HG03108 (cell line): ENCODE data around the gene PTGDS.

Experiments
- ATAC-seq: cut with Tn5 transposase; IDR thresholded peaks from one replicate; pipeline ENCODE4 v1.9.1; 2021; ENCODE audit warnings: moderate library complexity; ENCODE audit not compliant: unreplicated experiment

PTGDS gene

GRCh38 chr9:136977223-136977622 is at the start of gene PTGDS:
TSS of gene PTGDS (plus strand) at chr9:136977504. CDS start at chr9:136977579, 75 bp downstream.
- ATAC-seq, result no peak

GRCh38 chr9:136928591-136928990 is 48.7 kb upstream of the PTGDS start:
- no peak for ATAC-seq

- no peak for ATAC-seq
Measured at GRCh38 chr9:136930014-136930413, 47.3 kb upstream of the PTGDS start.

- ATAC-seq, result no peak
Measured at GRCh38 chr9:136931611-136932130, 45.6 kb upstream of the PTGDS start.

GRCh38 chr9:136934277-136934676 is 43.0 kb upstream of the PTGDS start:
- ATAC-seq, result no peak

- no peak for ATAC-seq
Measured at GRCh38 chr9:136935651-136936050, 41.7 kb upstream of the PTGDS start.

- ATAC-seq, result no peak
Measured at GRCh38 chr9:136936645-136937170, 40.6 kb upstream of the PTGDS start.

GRCh38 chr9:136937186-136938001 is 39.9 kb upstream of the PTGDS start:
- no peak for ATAC-seq

- ATAC-seq, result no peak
Measured at GRCh38 chr9:136939431-136939995, 37.8 kb upstream of the PTGDS start.

GRCh38 chr9:136939996-136940525 is 37.2 kb upstream of the PTGDS start:
- no peak for ATAC-seq

GRCh38 chr9:136940526-136941230 is 36.6 kb upstream of the PTGDS start:
- ATAC-seq, result no peak

- ATAC-seq, result no peak
Measured at GRCh38 chr9:136941231-136942111, 35.8 kb upstream of the PTGDS start.

- ATAC-seq, result no peak
Measured at GRCh38 chr9:136942112-136942880, 35.0 kb upstream of the PTGDS start.

GRCh38 chr9:136942881-136943230 is 34.4 kb upstream of the PTGDS start:
- no peak for ATAC-seq

GRCh38 chr9:136943291-136944211 is 33.8 kb upstream of the PTGDS start:
- ATAC-seq, result peak; percentile 3

- ATAC-seq, result peak; percentile 34
Measured at GRCh38 chr9:136944212-136944518, 33.1 kb upstream of the PTGDS start.

GRCh38 chr9:136944519-136945332 is 32.6 kb upstream of the PTGDS start, which contains the start of the genes C8G and FBXW5:
TSS of gene C8G (plus strand) at chr9:136945243. CDS start at chr9:136945321, 78 bp downstream.
TSS of gene FBXW5 (minus strand) at chr9:136944738. CDS start at chr9:136944083, 655 bp downstream.
- ATAC-seq, result peak; percentile 71
